Measurements from ENCODE around the gene LIMS2.

The LIMS2 gene

GRCh38 chr2:127619877-127620705 lies 55.2 kb downstream of the LIMS2 start:
- no peak for DNase-seq

- no peak for DNase-seq
Measured at GRCh38 chr2:127619203-127619590, 56.1 kb downstream of the LIMS2 start.

- no peak for DNase-seq
Measured at GRCh38 chr2:127618551-127619202, 56.7 kb downstream of the LIMS2 start.

GRCh38 chr2:127615511-127616166 lies 59.7 kb downstream of the LIMS2 start:
- peak; percentile 35 for DNase-seq

- DNase-seq = no peak
Measured at GRCh38 chr2:127614731-127615130, 60.6 kb downstream of the LIMS2 start.

GRCh38 chr2:127614246-127614645 lies 61.1 kb downstream of the LIMS2 start:
- DNase-seq = no peak

GRCh38 chr2:127612111-127612822 lies 63.1 kb downstream of the LIMS2 start:
- DNase-seq = no peak

- DNase-seq = no peak
Measured at GRCh38 chr2:127611076-127611925, 64.0 kb downstream of the LIMS2 start.

- no peak for DNase-seq
Measured at GRCh38 chr2:127610561-127610960, 64.8 kb downstream of the LIMS2 start.

- no peak for DNase-seq
Measured at GRCh38 chr2:127609818-127610217, 65.5 kb downstream of the LIMS2 start.

GRCh38 chr2:127609031-127609751 lies 66.1 kb downstream of the LIMS2 start:
- DNase-seq = no peak

- no peak for DNase-seq
Measured at GRCh38 chr2:127608061-127609030, 67.0 kb downstream of the LIMS2 start.

GRCh38 chr2:127607399-127607908 lies 67.9 kb downstream of the LIMS2 start:
- no peak for DNase-seq

- no peak for DNase-seq
Measured at GRCh38 chr2:127606625-127607398, 68.5 kb downstream of the LIMS2 start.

- DNase-seq = no peak
Measured at GRCh38 chr2:127605691-127606263, 69.6 kb downstream of the LIMS2 start.

- DNase-seq = no peak
Measured at GRCh38 chr2:127604986-127605385, 70.3 kb downstream of the LIMS2 start.

GRCh38 chr2:127599211-127599610 lies 76.1 kb downstream of the LIMS2 start:
- DNase-seq = no peak

- DNase-seq = no peak
Measured at GRCh38 chr2:127598711-127599110, 76.6 kb downstream of the LIMS2 start.

- DNase-seq = no peak
Measured at GRCh38 chr2:127597984-127598380, 77.3 kb downstream of the LIMS2 start.
